Dedifferentiated amniotic fluid mesenchymal stem cell (primary cell): Measurements from ENCODE around the gene BST2.
"Not testable (repeated sequence)": the region's sequence is repeated elsewhere in the genome, so short reads cannot be mapped to it uniquely, and the experiment has no call there.

Experiments used
- DNase-seq: peaks from one replicate; pipeline ENCODE4 v3.0.0-alpha.2; 2016; ENCODE audit errors: extremely low spot score

The BST2 gene

DNA sequence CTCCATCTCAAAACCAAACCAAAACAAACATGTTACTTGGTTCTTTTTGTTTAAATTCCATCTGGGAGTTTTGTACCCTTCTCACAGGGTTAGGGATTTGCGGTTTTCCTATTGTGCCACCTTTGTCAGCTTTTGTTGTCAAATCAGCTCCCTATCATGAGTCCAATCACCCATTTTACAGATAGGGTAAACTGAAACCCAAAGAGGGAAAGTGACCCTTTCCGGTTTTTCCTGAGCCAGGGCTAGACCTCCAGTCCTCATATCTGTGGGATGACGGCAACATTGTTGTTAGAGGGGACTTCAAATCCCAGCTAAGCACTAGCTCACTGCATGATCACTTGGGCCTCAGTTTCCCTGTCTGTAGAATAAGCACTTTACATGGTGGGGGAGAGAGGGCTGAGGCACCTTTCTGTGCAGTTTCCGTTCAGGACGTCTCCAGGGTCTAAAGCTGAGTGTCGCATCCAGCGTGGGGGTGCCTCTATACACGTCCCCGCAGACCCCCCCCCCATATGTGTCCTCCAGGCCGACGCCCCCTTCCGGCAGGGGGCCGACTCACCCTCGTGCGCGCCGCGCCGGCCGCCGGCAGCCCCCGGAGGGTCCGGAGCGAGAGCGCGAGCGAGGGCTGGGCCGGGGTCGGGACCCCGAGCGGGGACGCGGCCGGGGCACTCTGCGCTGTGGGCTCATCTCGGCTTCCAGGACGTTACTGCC lies 15.3 kb downstream of the BST2 start:
- DNase-seq: no peak

DNA sequence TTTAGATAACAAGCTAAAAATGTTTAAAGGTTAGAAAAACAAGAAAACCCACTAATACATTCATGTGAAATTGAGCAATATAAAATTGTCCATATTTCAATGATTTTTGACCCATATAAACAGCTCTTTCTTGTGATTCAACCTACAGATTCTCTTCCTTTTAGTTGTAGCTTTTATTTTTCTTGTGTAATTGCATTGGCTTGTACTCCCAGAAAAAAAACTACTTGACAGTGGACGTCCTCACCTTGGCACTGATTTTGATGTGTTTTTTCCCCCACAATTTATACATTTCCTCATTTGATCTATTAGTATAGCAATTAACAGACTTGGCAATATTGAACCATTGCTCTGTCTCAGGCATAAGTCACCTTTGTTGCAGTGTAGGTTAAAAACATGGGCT lies 16.1 kb downstream of the BST2 start:
- DNase-seq: no peak

DNA sequence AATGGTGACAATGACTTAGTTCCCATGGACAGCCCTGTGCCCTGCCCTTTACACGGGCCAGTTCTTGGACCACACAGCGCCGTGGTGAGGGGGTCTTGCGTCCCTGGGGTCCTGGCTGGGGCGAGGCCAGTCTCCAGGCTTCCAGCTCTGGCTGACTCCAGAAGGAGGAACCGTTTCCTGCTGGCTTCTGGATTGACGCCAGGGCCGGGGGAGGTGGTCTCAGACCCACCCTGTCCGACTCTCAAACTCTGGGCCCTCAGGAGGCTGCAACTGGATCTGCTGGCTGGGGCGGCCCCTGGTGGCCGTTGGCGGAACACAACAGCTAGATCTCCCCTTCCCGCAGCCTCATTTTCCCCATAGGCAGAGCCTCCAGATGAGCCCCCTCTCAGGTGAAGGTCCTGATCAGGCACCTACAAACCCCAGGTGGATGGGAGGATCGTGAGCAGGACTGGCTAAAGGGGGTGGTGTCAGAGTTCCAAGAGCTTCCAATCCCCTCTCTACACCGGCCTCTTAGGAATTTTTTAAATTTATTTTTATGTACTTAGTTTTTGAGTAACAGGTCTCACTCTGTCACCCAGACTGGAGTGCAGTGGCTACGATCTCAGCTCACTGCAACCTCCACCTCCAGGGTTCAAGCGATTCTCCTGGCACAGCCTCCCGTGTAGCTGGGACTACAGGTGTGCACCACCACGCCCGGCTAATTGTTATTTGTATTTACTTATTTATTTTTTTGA lies 19.4 kb downstream of the BST2 start:
- DNase-seq: peak; percentile 28

DNA sequence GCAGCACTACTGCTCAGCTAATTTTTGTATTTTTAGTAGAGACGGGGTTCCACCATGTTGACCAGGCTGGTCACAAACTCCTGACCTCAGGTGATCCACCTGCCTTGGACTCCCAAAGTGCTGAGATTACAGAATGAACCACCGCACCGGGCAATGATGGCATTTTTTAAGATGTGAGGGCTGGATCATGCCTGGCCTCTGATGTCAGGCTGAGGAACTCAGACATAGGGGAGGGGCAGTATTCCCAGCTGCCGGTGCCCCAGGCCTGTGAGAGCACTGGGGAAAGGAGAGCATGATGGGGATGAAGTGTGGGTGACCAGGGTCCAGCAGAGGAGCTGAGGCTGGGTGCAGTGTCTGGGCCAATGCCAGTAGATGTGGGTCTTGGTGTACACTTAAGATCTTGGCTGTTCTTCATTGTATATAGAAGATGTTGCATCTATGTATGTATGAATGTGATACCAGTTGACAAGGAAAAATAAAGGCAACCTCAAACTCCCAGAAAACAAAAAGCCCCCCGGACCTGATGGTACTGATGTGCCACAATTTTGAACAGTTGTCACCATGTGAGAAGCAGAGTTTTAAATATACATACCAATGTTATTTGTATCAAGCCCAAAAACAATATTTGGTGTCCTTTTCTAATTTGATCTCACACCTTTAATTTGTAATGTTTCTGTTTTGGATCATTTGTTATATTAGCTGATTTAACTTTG lies 24.8 kb downstream of the BST2 start:
- DNase-seq: no peak

DNA sequence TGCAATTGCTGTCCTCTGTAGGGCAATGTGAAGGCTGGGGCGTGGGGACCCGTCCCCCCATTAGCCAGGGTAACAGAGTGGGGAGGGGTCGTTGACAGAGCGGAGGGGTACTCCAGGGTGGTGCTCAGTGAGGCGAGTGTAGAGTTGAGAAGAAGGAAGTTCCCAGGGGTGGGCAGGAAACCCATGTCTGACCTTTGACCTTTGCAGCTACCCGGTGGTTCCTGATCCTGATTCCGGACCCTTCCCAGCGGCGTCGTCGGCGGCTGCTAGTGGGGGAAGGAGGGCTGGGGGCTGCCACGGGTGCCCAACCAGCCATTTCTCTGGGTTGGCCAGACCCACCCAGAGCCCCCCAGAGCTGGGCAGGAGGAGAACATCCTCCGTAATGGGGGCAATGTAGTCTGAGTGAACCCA lies 26.2 kb downstream of the BST2 start:
- no peak for DNase-seq

DNA sequence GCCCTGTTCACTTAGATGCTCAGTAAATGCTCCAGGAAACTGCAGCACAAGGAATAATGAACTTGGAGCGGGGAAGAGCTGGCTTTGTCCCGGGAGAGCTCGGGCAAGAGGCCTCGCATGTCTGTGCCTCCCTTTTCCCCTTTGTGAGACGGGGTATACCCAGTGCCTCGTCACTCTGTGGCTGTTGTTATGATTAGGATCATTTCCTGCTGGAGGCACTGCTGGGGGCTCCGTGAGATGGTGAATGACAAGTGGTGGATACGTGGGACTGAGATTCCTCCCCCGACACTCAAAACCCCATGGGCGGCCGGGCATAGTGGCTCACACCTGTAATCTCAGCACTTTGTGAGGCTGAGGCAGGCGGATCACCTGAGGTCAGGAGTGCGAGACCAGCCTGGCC lies 27.2 kb downstream of the BST2 start:
- no peak for DNase-seq

DNA sequence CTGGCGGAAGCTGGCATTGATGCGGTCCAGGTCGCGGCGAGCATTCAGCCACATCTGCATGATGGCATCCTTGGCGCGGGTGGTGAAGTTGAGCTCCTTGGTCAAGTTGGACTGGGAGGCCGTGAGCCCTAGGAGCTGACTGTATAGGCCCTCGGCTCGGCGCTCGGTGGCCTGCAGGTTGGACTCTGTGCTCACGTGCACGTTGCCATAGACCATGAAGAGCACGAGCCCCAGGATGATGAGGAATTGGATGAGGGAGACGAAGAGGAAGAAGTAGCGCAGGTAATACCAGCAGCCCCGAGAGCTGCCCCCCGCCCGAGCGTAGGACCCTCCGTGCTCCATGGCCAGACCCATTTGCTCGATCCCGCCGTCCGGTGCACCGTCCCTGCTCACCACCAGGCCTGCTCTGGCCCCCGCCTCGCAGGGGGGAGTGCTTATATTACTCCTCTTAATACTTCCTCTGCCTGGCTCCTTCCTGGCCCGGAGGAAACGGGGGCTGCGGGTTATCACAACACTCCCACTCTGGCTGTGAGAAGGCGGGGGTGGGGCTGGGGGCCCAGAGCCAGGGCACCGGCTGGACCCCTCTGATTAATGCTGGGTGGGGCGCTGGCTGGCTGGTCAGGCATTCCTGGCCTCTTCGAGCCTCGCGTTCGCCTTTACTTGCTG lies 28.4 kb downstream of the BST2 start, which contains the start of gene PLVAP:
Gene PLVAP, minus strand, starts transcription at position 408 of the 666 bp plus-strand sequence. Its CDS starts 54 bp downstream, at position 354.
- no peak for DNase-seq

DNA sequence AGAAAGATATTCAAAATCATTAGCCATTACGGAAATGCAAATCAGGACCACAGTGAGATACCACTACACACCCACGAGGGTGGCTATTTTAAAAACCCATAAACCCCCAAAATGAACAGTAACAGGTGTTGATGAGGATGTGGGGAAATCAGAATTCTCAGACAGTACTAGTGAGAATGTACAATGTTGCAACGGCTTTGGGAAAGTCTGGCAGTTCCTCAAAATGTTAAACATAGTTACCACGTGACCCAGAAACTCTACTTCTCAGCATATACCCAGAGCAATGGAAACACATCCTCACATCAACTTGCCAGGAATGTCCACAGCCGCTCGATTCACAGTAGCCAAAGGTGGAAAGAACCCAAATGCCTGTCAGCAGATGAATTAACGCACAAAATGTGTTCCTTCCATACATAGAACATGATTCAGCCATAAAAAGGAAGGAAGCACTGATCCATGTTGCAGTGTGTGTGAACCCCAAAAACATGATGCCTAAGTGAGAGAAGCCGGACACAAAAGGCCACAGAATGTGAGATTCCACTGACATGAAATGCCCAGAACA lies 35.3 kb downstream of the BST2 start:
- DNase-seq: no peak

DNA sequence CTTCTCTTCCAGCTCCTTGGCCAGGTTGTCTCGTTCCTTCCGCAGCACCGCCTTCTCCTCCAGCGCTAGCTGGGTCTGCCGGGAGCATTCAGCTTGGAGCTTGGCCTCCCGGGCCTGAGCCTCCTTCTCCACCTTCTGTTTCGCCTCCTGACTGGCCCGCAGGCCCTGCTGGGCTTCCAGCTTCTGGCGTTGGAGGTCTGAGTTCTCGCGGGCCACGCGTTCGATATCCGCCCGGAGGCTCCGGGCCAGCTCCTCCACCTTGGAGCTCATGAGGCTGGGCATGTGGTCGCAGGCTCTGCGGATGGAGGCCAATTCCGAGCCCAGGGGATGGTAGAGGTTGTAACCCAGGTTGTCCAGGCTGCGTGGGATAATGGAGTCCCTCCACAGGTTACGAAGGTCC lies 40.1 kb downstream of the BST2 start:
- no peak for DNase-seq

DNA sequence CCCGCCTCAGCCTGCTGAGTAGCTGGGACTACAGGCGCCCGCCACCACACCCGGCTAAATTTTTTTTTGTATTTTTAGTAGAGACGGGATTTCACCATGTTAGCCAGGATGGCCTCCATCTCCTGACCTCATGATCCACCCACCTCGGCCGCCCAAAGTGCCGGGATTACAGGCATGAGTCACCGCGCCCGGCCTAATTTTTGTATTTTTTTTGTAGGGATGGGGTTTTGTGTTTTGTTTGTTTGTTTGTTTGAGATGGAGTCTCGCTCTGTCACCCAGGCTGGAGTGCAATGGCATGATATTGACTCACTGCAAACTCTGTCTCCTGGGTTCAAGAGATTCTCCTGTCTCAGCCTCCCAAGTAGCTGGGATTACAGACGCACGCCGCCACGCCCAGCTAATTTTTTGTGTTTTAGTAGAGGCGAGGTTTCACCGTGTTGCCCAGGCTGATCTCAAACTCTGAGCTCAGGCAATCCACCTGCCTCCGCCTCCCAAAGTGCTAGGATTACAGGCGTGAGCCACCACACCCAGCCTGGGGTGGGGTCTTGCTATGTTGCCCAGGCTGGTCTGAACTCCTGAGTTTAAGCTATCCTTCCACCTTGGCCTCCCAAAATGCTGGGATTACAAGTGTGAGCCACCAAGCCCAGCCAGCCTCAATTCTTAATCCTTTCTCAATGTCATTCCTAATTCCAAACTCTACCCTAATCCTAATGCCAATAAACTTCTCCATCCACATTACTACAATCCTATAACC lies 41.4 kb downstream of the BST2 start:
- not testable (repeated sequence) for DNase-seq

DNA sequence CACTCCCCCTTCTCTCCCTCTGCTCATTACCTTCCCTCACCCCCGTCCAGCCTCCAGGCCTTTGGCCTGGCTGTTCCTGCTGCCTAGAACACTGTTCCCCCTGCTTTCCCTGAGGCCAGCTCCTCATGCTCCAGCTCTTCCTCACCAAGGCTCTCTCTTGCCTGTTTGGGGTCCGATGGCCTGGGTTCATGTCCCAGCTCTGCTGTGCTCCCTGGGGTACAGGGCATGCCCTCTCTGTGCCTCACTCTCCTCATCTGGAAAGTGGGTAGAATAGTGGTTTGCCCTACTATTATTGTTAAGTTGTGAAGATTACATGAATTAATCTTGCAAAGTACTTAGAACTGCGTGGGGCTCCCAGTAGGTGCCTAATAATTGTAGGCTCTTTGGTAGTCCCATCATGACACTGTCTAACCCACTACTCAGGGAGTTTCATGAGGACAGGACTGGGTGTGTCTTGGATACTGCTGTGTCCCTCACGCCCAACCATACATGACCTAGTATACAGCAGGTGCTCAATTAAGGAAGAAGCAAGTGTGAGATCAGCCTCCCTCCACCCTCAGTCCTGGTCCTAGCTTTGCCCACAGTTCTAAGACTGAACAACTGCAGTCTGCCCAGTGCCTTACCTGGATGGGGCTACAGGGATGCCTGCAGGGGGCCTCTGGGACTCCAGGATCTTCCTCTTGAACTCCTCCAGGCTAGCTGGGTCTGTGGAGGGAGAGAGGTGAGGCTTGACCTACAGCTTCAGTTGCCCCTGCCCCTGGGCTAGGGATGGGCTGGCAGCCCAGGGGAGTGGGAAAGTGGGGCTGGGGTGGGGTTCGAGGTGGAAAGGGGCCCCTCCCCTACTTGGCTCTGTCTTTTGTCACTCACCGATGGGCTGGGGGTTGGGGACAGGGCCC lies 45.3 kb downstream of the BST2 start:
- no peak for DNase-seq

DNA sequence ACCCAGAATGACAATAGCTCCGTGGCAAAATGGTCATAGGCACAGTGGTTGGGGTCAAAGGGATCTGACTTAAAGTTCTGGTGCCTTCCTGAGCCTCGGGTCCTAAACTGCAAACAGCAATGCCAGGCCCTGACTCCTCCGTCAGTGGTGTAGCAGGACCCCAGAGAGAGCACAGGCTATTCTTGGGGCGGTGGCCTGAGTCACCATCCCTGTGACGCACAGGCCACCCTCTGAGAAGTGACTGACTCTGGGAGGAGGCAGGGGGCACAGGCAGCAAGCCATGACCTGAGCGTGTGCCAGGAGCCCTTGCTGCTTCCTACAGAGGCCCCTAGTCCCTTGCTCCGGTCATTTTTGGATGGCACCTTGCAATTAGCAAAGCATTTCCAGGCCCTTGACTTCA lies 47.0 kb downstream of the BST2 start:
- DNase-seq: no peak

DNA sequence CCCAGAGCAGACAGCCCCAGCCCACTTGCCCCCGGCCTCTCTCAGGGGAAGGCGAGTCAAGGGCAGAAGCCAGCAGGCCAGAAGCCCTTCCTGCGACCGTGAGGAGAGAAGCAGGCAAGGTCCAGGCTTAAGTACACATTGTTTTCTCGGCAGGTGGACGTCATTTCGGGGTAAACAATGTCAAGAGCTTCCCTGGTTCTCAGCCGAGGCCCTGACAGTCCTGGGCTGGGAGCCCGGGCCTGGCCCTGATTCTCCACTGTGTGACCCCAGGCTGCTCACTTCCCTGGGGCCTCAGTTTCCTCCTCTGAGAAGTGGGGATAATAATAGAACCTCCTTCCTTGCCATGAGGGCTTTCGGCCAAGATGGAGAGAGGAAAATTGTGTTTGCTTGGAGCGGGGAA lies 47.7 kb downstream of the BST2 start:
- no peak for DNase-seq

DNA sequence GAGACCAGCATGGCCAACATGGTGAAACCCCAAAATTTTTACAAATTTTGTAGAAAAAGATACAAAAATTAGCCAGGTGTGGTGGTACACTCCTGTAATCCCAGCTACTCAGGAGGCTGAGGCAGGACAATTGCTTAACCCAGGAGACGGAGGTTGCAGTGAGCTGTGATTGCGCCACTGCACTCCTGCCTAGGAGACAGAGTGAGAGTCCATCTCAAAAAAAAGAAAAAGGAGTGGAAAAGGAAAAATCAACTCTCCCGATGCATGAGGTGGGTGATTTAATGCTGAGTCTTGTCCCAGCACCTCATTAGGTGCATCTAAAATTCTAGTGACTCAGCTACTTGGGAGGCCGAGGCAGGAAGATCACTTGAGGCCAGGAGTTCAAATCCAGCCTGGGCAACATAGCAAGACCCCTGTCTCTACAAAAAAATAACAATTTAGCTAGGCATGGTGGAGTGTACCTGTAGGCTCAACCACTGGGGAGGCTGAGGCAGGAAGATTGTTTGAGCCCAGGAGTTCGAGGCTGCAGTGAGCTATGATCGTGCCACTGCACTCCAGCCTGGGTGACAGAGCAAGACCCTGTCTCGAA lies 48.3 kb downstream of the BST2 start:
- no peak for DNase-seq

DNA sequence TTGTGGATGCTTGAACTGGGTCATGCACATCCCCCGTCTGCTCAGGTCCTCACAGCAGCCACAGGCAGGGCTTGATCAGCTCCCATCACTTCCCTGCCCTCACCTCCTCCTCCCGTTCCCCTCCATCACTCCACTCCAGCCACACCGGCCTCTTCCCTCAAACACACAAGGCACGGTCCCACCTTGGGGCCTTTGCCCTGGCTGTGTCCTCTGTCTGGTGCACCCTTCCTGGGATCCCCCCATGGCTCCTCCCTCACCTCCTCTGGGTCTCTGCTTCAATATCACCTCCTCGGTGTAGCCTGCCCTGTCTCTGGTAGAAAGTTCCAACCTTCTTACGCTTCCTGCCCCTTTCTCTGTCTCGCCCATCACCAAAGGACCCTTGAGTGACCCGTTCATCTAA lies 52.0 kb downstream of the BST2 start:
- DNase-seq: no peak
